CD4-positive, alpha-beta memory T cell (primary cell): ENCODE results near the gene SNED1. TPM values are rescaled to one million over a fixed set of nuclear protein-coding genes. Genes with fewer than 3 reads are reported as not detected.

Experiments used
- CTCF ChIA-PET: fragments of 350-600 bp; sonication (Branson Sonifier 250); formaldehyde crosslinking; loops from one replicate; lab custom pipeline; 2021; ENCODE audit warnings: inconsistent platforms; ENCODE audit not compliant: partially characterized antibody; lab: Charles Lee
- POLR2A ChIA-PET: fragments of 350-600 bp; sonication (Branson Sonifier 250); formaldehyde crosslinking; loops from one replicate; lab custom pipeline; 2021; ENCODE audit not compliant: partially characterized antibody; lab: Charles Lee
- DNase-seq, 5 donors: peaks; one replicate each; pipeline versions ENCODE4 v3.0.0 to v3.0.0-alpha.2; 2020 to 2022; ENCODE audit warnings: mixed read lengths in 1 of 5
- H3K27ac ChIP-seq: one replicate; pipeline ENCODE4 v1.7.0; 2013; ENCODE audit warnings: low read depth, low read length
- H3K27me3 ChIP-seq: 2 replicates; pipeline ENCODE4 v1.7.0; 2013; ENCODE audit warnings: mild to moderate bottlenecking, low read length, moderate library complexity; ENCODE audit not compliant: insufficient read depth
- H3K36me3 ChIP-seq: 2 replicates; pipeline ENCODE4 v1.7.0; 2013; ENCODE audit warnings: mild to moderate bottlenecking, low read length, moderate library complexity; ENCODE audit not compliant: insufficient read depth
- H3K4me1 ChIP-seq: 2 replicates; pipeline ENCODE4 v1.7.0; 2013; ENCODE audit warnings: mild to moderate bottlenecking, low read length, moderate library complexity; ENCODE audit not compliant: insufficient read depth
- H3K4me3 ChIP-seq, 2 donors: one replicate each; pipeline ENCODE4 v1.7.0; 2013; ENCODE audit warnings: low read length in 2 of 2, mild to moderate bottlenecking in 1 of 2
- H3K9me3 ChIP-seq, 2 donors: one replicate each; pipeline ENCODE4 v1.7.0; 2013; ENCODE audit warnings: low read length in 2 of 2, control low read depth in 1 of 2; ENCODE audit not compliant: control insufficient read depth in 1 of 2
- H3K27ac Mint-ChIP-seq, 7 donors: one replicate each; pipeline ENCODE4 v1.8.0; 2020 to 2021; ENCODE audit warnings: mixed read lengths in 7 of 7, mild to moderate bottlenecking in 6 of 7, inconsistent platforms in 3 of 7, moderate library complexity in 3 of 7
- H3K27me3 Mint-ChIP-seq, 2 donors: one replicate each; pipeline ENCODE4 v1.8.0; 2020 to 2021; ENCODE audit warnings: mixed read lengths in 2 of 2
- H3K36me3 Mint-ChIP-seq, 2 donors: one replicate each; pipeline ENCODE4 v1.8.0; 2020 to 2021; ENCODE audit warnings: mixed read lengths in 2 of 2, inconsistent platforms in 1 of 2, mild to moderate bottlenecking in 1 of 2
- H3K4me1 Mint-ChIP-seq, 4 donors: one replicate each; pipeline ENCODE4 v1.8.0; 2020 to 2021; ENCODE audit warnings: mixed read lengths in 4 of 4, mild to moderate bottlenecking in 1 of 4
- H3K4me3 Mint-ChIP-seq, 8 donors: one replicate each; pipeline ENCODE4 v1.8.0; 2020 to 2021; ENCODE audit warnings: mixed read lengths in 8 of 8, mild to moderate bottlenecking in 7 of 8, moderate library complexity in 6 of 8, inconsistent platforms in 3 of 8
- H3K9me3 Mint-ChIP-seq, 8 donors: one replicate each; pipeline ENCODE4 v1.8.0; 2020 to 2021; ENCODE audit warnings: mixed read lengths in 8 of 8, mild to moderate bottlenecking in 5 of 8, inconsistent platforms in 3 of 8, moderate library complexity in 1 of 8
- intact Hi-C: fragments of 100-400 bp; cut with micrococcal nuclease; formaldehyde crosslinking; loops from one replicate; pipeline ENCODE4 v1.15.1; 2023
- polyA plus RNA-seq, 2 donors: library from polyadenylated mRNA; unstranded; fragments of 300-500 nt; fragmentation: Illumina TruSeq; gene quantifications; one replicate each; pipeline ENCODE4 v1.2.3, GENCODE V29; 2021
- total RNA-seq, 2 experiments: library from RNA; stranded (reverse); gene quantifications; one replicate each; pipeline ENCODE4 v1.2.3, GENCODE V29; 2021

Gene SNED1
- total and polyA plus RNA-seq, 4 experiments from 2014 or later, result 1.6 to 90.1 (median 44.2) TPM

GRCh38 chr2:241011751-241012510 lies 13.5 kb downstream of the SNED1 start:
- DNase-seq, result no peak
- intact Hi-C loops, result no loop called here
- Mint-ChIP-seq H3K4me1 (peaks cover 6 to 21% (median 7%) of the 10 kb centered on the region in 4 donors), H3K27ac (peak overlapping the region in 2 of 7 donors; percentile 5 to 65), H3K27me3 (peaks cover 3 to 9% of the 10 kb centered on the region in 2 donors), H3K9me3 (no peaks in the 10 kb centered on the region), H3K36me3 (no peaks in the 10 kb centered on the region), H3K4me3 (no peak overlapping the region)
- no peaks in the 10 kb centered on the region for H3K36me3 ChIP-seq
- no peak overlapping the region for H3K27ac ChIP-seq
- peaks cover 17% of the 10 kb centered on the region for H3K4me1 ChIP-seq
- no peak overlapping the region for H3K4me3 ChIP-seq
- no peaks in the 10 kb centered on the region for H3K9me3 ChIP-seq
- ChIA-PET CTCF (no interaction called here), POLR2A (no interaction called here)
- no peaks in the 10 kb centered on the region for H3K27me3 ChIP-seq

- intact Hi-C loops, result no loop called here
- Histone ChIP-seq H3K27ac (no peak overlapping the region), H3K4me3 (no peak overlapping the region), H3K9me3 (no peaks in the 10 kb centered on the region), H3K27me3 (no peaks in the 10 kb centered on the region), H3K36me3 (no peaks in the 10 kb centered on the region), H3K4me1 (peaks cover 13% of the 10 kb centered on the region)
- no peak for DNase-seq
- POLR2A ChIA-PET, result no interaction called here
- Mint-ChIP-seq H3K4me1 (peaks cover 3 to 12% (median 7%) of the 10 kb centered on the region in 4 donors), H3K27me3 (peaks cover under 1 to 3% of the 10 kb centered on the region in 2 donors), H3K4me3 (no peak overlapping the region), H3K36me3 (no peaks in the 10 kb centered on the region), H3K9me3 (no peaks in the 10 kb centered on the region), H3K27ac (no peak overlapping the region)
- CTCF ChIA-PET, result no interaction called here
These were observed 15.8 kb downstream of the SNED1 start for GRCh38 chr2:241014224-241014623.

- Histone ChIP-seq H3K4me3 (no peak overlapping the region), H3K36me3 (no peaks in the 10 kb centered on the region), H3K4me1 (peaks cover 8% of the 10 kb centered on the region), H3K27ac (no peak overlapping the region), H3K27me3 (no peaks in the 10 kb centered on the region), H3K9me3 (no peaks in the 10 kb centered on the region)
- Mint-ChIP-seq H3K27me3 (peaks cover 0 to 3% of the 10 kb centered on the region in 2 donors), H3K27ac (no peak overlapping the region), H3K4me1 (peaks cover 3 to 6% (median 6%) of the 10 kb centered on the region in 4 donors), H3K9me3 (no peaks in the 10 kb centered on the region), H3K4me3 (no peak overlapping the region), H3K36me3 (no peaks in the 10 kb centered on the region)
- DNase-seq, result no peak
- intact Hi-C loops, result no loop called here
- ChIA-PET POLR2A (no interaction called here), CTCF (no interaction called here)
These were observed 16.3 kb downstream of the SNED1 start for GRCh38 chr2:241014764-241015163.

GRCh38 chr2:241015439-241015838 lies 17.0 kb downstream of the SNED1 start:
- Mint-ChIP-seq H3K36me3 (no peaks in the 10 kb centered on the region), H3K9me3 (no peaks in the 10 kb centered on the region), H3K27me3 (peaks cover 0 to 3% of the 10 kb centered on the region in 2 donors), H3K4me3 (no peak overlapping the region), H3K27ac (no peak overlapping the region), H3K4me1 (peaks cover 0 to 3% (median 0%) of the 10 kb centered on the region in 4 donors)
- Histone ChIP-seq H3K9me3 (no peaks in the 10 kb centered on the region), H3K36me3 (no peaks in the 10 kb centered on the region), H3K27me3 (no peaks in the 10 kb centered on the region), H3K4me3 (no peak overlapping the region), H3K4me1 (peaks cover 1% of the 10 kb centered on the region), H3K27ac (no peak overlapping the region)
- intact Hi-C loops, result no loop called here
- CTCF ChIA-PET, result no interaction called here
- no peak for DNase-seq
- POLR2A ChIA-PET, result no interaction called here

- peaks cover 0 to 2% (median 0%) of the 10 kb centered on the region in 4 donors for H3K4me1 Mint-ChIP-seq
- no peak overlapping the region for H3K27ac ChIP-seq
- no peak overlapping the region for H3K27ac Mint-ChIP-seq
- H3K27me3 ChIP-seq, result no peaks in the 10 kb centered on the region
- no peaks in the 10 kb centered on the region for H3K4me1 ChIP-seq
- POLR2A ChIA-PET, result no interaction called here
- no peaks in the 10 kb centered on the region for H3K36me3 Mint-ChIP-seq
- peaks cover 0 to 3% of the 10 kb centered on the region in 2 donors for H3K27me3 Mint-ChIP-seq
- no peaks in the 10 kb centered on the region for H3K9me3 ChIP-seq
- DNase-seq, result no peak
- CTCF ChIA-PET, result no interaction called here
- H3K36me3 ChIP-seq, result no peaks in the 10 kb centered on the region
- H3K4me3 Mint-ChIP-seq, result no peak overlapping the region
- no peak overlapping the region for H3K4me3 ChIP-seq
- intact Hi-C loops, result no loop called here
- H3K9me3 Mint-ChIP-seq, result peaks cover 0 to 8% (median 4%) of the 10 kb centered on the region in 8 donors
These were observed 19.0 kb downstream of the SNED1 start for GRCh38 chr2:241017228-241017940.

GRCh38 chr2:241018051-241018891 lies 19.9 kb downstream of the SNED1 start:
- Mint-ChIP-seq H3K36me3 (no peaks in the 10 kb centered on the region), H3K4me3 (no peak overlapping the region), H3K27me3 (peaks cover 0 to 3% of the 10 kb centered on the region in 2 donors), H3K27ac (no peak overlapping the region), H3K4me1 (no peaks in the 10 kb centered on the region), H3K9me3 (peaks cover 0 to 13% (median 9%) of the 10 kb centered on the region in 8 donors)
- Histone ChIP-seq H3K4me1 (no peaks in the 10 kb centered on the region), H3K27me3 (no peaks in the 10 kb centered on the region), H3K9me3 (no peaks in the 10 kb centered on the region), H3K4me3 (no peak overlapping the region), H3K27ac (no peak overlapping the region), H3K36me3 (no peaks in the 10 kb centered on the region)
- POLR2A ChIA-PET, result no interaction called here
- CTCF ChIA-PET, result no interaction called here
- intact Hi-C loops, result no loop called here
- no peak for DNase-seq
